Colonic mucosa (tissue), 4 donors: Measurements from ENCODE around the gene TENM3. TPM values are rescaled to one million over a fixed set of nuclear protein-coding genes. Genes with fewer than 3 reads are reported as not detected.

Source experiments
- DNase-seq: peaks from one replicate; pipeline ENCODE4 v3.0.0-alpha.2; 2020
- H3K27ac ChIP-seq: fragments of 200-600 bp; one replicate; pipeline ENCODE4 v1.8.0; 2021
- H3K27me3 ChIP-seq: fragments of 200-600 bp; one replicate; pipeline ENCODE4 v1.8.0; 2021
- H3K36me3 ChIP-seq: fragments of 200-600 bp; one replicate; pipeline ENCODE4 v1.8.0; 2021
- H3K4me1 ChIP-seq: fragments of 200-600 bp; one replicate; pipeline ENCODE4 v1.8.0; 2021; ENCODE audit warnings: mild to moderate bottlenecking
- H3K4me3 ChIP-seq: fragments of 200-600 bp; one replicate; pipeline ENCODE4 v1.8.0; 2021
- H3K9ac ChIP-seq, 2 donors: one replicate each; pipeline ENCODE4 v1.7.0; 2013; ENCODE audit warnings: control low read depth in 2 of 2, low read depth in 2 of 2, low read length in 2 of 2
- H3K9me3 ChIP-seq: fragments of 200-600 bp; one replicate; pipeline ENCODE4 v1.8.0; 2021
- intact Hi-C: fragments of 100-400 bp; cut with DNase I; formaldehyde crosslinking; loops from one replicate; pipeline ENCODE4 v1.14.1; 2022
- total RNA-seq, 2 donors: library from RNA; stranded (reverse); fragmentation: NEBNext Ultra II Directional in 1 of 2; extraction: Animal tissue kit (Norgen Biotek cat#: 25700) in 1 of 2; gene quantifications; one replicate each; pipeline ENCODE4 v1.2.1, GENCODE V29; 2021
- TF ChIP-seq, protein P1 (sequence below): fragments of 200-600 bp; IDR thresholded peaks from one replicate; pipeline ENCODE4 v1.8.0; 2022; ENCODE audit warnings: antibody characterized with exemption, mild to moderate bottlenecking
- donor health status: healthy.
- donor health status: DM: no; HTN: no; CAD: no.
- donor health status: DM: no; HTN: no; CAD: no.

TENM3 gene
- total RNA-seq, 2 donors from 2014 or later, result 0.32 to 1.6 TPM

- no peak overlapping the region for H3K9ac ChIP-seq
- no peaks in the 10 kb centered on the region for H3K9me3 ChIP-seq
- H3K27ac ChIP-seq, result no peak overlapping the region
- H3K36me3 ChIP-seq, result no peaks in the 10 kb centered on the region
- no peak overlapping the region for H3K4me3 ChIP-seq
- intact Hi-C loops, result no loop called here
- DNase-seq, result no peak
- TF ChIP-seq, protein P1, sequence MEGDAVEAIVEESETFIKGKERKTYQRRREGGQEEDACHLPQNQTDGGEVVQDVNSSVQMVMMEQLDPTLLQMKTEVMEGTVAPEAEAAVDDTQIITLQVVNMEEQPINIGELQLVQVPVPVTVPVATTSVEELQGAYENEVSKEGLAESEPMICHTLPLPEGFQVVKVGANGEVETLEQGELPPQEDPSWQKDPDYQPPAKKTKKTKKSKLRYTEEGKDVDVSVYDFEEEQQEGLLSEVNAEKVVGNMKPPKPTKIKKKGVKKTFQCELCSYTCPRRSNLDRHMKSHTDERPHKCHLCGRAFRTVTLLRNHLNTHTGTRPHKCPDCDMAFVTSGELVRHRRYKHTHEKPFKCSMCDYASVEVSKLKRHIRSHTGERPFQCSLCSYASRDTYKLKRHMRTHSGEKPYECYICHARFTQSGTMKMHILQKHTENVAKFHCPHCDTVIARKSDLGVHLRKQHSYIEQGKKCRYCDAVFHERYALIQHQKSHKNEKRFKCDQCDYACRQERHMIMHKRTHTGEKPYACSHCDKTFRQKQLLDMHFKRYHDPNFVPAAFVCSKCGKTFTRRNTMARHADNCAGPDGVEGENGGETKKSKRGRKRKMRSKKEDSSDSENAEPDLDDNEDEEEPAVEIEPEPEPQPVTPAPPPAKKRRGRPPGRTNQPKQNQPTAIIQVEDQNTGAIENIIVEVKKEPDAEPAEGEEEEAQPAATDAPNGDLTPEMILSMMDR, result no peak
- no peaks in the 10 kb centered on the region for H3K4me1 ChIP-seq
- no peaks in the 10 kb centered on the region for H3K27me3 ChIP-seq
These were observed 575.9 kb downstream of the TENM3 start for GRCh38 chr4:182818926-182819730.

- H3K27ac ChIP-seq, result no peak overlapping the region
- DNase-seq, result no peak
- intact Hi-C loops, result no loop called here
- TF ChIP-seq, protein P1, result no peak
- H3K4me3 ChIP-seq, result no peak overlapping the region
- H3K9ac ChIP-seq, result no peak overlapping the region
- H3K36me3 ChIP-seq, result no peaks in the 10 kb centered on the region
- no peaks in the 10 kb centered on the region for H3K27me3 ChIP-seq
- no peaks in the 10 kb centered on the region for H3K4me1 ChIP-seq
- no peaks in the 10 kb centered on the region for H3K9me3 ChIP-seq
These were observed 576.5 kb downstream of the TENM3 start for GRCh38 chr4:182819751-182820150.

GRCh38 chr4:182822554-182822953 is 579.4 kb downstream of the TENM3 start:
- H3K4me1 ChIP-seq, result no peaks in the 10 kb centered on the region
- no peaks in the 10 kb centered on the region for H3K36me3 ChIP-seq
- H3K27ac ChIP-seq, result no peak overlapping the region
- TF ChIP-seq, protein P1, result no peak
- H3K27me3 ChIP-seq, result no peaks in the 10 kb centered on the region
- no peak for DNase-seq
- H3K9ac ChIP-seq, result no peak overlapping the region
- intact Hi-C loops, result no loop called here
- no peak overlapping the region for H3K4me3 ChIP-seq
- no peaks in the 10 kb centered on the region for H3K9me3 ChIP-seq

DNA sequence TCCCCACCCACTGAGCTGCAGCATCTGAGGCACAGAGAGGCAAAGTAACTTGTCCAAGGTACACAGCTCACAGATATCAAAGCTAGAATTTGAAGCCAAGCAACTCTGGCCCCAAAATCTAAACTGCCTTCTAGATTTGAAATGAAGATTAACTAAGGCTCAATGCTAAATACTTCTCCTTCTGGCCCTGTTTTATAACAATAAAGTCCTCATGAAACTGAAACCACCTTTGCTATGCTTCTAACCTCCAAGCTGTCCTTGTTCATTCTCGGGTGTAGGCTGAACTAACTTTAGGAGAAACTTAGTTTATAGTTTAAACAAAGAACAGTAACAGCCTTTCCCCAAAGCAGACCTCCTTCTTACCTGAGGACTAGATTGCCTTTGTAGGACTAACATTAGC is 580.4 kb downstream of the TENM3 start:
- intact Hi-C loops, result no loop called here
- Histone ChIP-seq H3K9ac (no peak overlapping the region), H3K36me3 (no peaks in the 10 kb centered on the region), H3K9me3 (no peaks in the 10 kb centered on the region), H3K27ac (no peak overlapping the region), H3K4me3 (no peak overlapping the region), H3K27me3 (no peaks in the 10 kb centered on the region), H3K4me1 (no peaks in the 10 kb centered on the region)
- TF ChIP-seq, protein P1, result no peak
- DNase-seq, result no peak

DNA sequence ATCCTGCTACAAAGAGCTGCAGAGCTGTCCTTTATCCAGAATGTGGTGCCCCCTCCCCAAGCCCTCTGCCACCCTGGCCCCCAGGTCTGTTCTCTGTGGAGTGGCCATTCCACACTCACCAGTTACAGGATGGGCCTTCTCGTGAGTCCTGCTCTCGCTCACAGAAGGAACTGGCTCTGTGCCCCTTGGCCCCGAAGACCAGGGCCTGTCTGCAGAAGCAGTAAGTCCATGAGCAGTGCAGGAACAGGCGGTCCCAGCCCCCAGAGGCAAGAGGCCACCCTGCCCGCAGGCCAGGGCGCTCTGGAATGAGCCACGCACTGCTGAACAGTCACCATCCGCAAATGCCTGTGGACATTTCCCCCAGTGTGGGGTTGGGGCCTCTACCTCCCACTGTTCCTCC is 581.8 kb downstream of the TENM3 start:
- DNase-seq, result no peak
- Histone ChIP-seq H3K4me1 (no peaks in the 10 kb centered on the region), H3K27me3 (no peaks in the 10 kb centered on the region), H3K9me3 (no peaks in the 10 kb centered on the region), H3K27ac (no peak overlapping the region), H3K9ac (no peak overlapping the region), H3K36me3 (no peaks in the 10 kb centered on the region), H3K4me3 (no peak overlapping the region)
- intact Hi-C loops, result no loop called here
- TF ChIP-seq, protein P1, result no peak
